PC-3 (cell line): ENCODE data around the gene SLC7A5.

ENCODE experiments used
- CTCF ChIP-seq: fragments of 300-600 bp; sonication (generic); conservative IDR thresholded peaks from 2 replicates; pipeline ENCODE4 v1.5.1; 2017; ENCODE audit warnings: antibody characterized with exemption, low read depth, mild to moderate bottlenecking, low read length
- EZH2 ChIP-seq: fragments of 300-600 bp; sonication (generic); IDR thresholded peaks from one replicate; pipeline ENCODE4 v1.6.1; 2017; ENCODE audit warnings: antibody characterized with exemption, mild to moderate bottlenecking, low read length; ENCODE audit not compliant: unreplicated experiment

GRCh38 chr16:87828071-87828906 lies 41.0 kb downstream of the SLC7A5 start:
- TF ChIP-seq EZH2: no peak
- no peak for TF ChIP-seq CTCF
